Rectal smooth muscle tissue (tissue), 1 donor: Measurements from ENCODE around the gene TSPAN18.

Source experiments
- H3K27ac ChIP-seq: one replicate; pipeline ENCODE4 v1.7.0; 2013; ENCODE audit warnings: low read depth, low read length, inconsistent platforms
- H3K27me3 ChIP-seq: one replicate; pipeline ENCODE4 v1.7.0; 2013; ENCODE audit warnings: low read length; ENCODE audit not compliant: control insufficient read depth, insufficient read depth
- H3K36me3 ChIP-seq: one replicate; pipeline ENCODE4 v1.7.0; 2013; ENCODE audit warnings: low read length; ENCODE audit not compliant: control insufficient read depth, insufficient read depth
- H3K4me1 ChIP-seq: one replicate; pipeline ENCODE4 v1.7.0; 2013; ENCODE audit warnings: low read length; ENCODE audit not compliant: control insufficient read depth, insufficient read depth
- H3K4me3 ChIP-seq: one replicate; pipeline ENCODE4 v1.7.0; 2013; ENCODE audit warnings: low read length
- H3K9ac ChIP-seq: one replicate; pipeline ENCODE4 v1.7.0; 2013; ENCODE audit warnings: low read length

TSPAN18 gene

GRCh38 chr11:44732564-44732963 lies 5.8 kb downstream of the TSPAN18 start:
- peaks cover 42% of the 10 kb centered on the region for H3K4me1 ChIP-seq
- peaks cover 7% of the 10 kb centered on the region for H3K27me3 ChIP-seq
- no peak overlapping the region for H3K9ac ChIP-seq
- no peaks in the 10 kb centered on the region for H3K36me3 ChIP-seq
- peak overlapping the region; percentile 71 for H3K27ac ChIP-seq
- no peak overlapping the region for H3K4me3 ChIP-seq

- Histone ChIP-seq H3K4me3 (no peak overlapping the region), H3K27me3 (no peaks in the 10 kb centered on the region), H3K4me1 (peaks cover 37% of the 10 kb centered on the region), H3K27ac (peak overlapping the region; percentile 79), H3K36me3 (no peaks in the 10 kb centered on the region), H3K9ac (no peak overlapping the region)
Observed at GRCh38 chr11:44733877-44734276, 7.1 kb downstream of the TSPAN18 start.

GRCh38 chr11:44734843-44735381 lies 8.2 kb downstream of the TSPAN18 start:
- no peak overlapping the region for H3K9ac ChIP-seq
- peak overlapping the region; percentile 79 for H3K27ac ChIP-seq
- no peak overlapping the region for H3K4me3 ChIP-seq
- no peaks in the 10 kb centered on the region for H3K27me3 ChIP-seq
- H3K4me1 ChIP-seq = peaks cover 35% of the 10 kb centered on the region
- no peaks in the 10 kb centered on the region for H3K36me3 ChIP-seq

GRCh38 chr11:44736791-44737190 lies 10.0 kb downstream of the TSPAN18 start:
- H3K27ac ChIP-seq = no peak overlapping the region
- H3K27me3 ChIP-seq = no peaks in the 10 kb centered on the region

GRCh38 chr11:44737245-44738085 lies 10.7 kb downstream of the TSPAN18 start:
- Histone ChIP-seq H3K4me3 (no peak overlapping the region), H3K4me1 (peaks cover 23% of the 10 kb centered on the region), H3K27ac (no peak overlapping the region), H3K9ac (peak overlapping the region; percentile 32), H3K36me3 (no peaks in the 10 kb centered on the region), H3K27me3 (no peaks in the 10 kb centered on the region)

More at GRCh38 chr11:44736791-44737190, 10.0 kb downstream of the TSPAN18 start:
- Histone ChIP-seq H3K36me3 (no peaks in the 10 kb centered on the region), H3K4me1 (peaks cover 28% of the 10 kb centered on the region), H3K9ac (peak overlapping the region; percentile 32), H3K4me3 (no peak overlapping the region)

- Histone ChIP-seq H3K4me1 (peaks cover 25% of the 10 kb centered on the region), H3K9ac (no peak overlapping the region), H3K27me3 (no peaks in the 10 kb centered on the region), H3K4me3 (no peak overlapping the region), H3K36me3 (no peaks in the 10 kb centered on the region), H3K27ac (no peak overlapping the region)
Observed at GRCh38 chr11:44738791-44739190, 12.0 kb downstream of the TSPAN18 start.

GRCh38 chr11:44740967-44741366 lies 14.2 kb downstream of the TSPAN18 start:
- peaks cover 34% of the 10 kb centered on the region for H3K4me1 ChIP-seq
- no peaks in the 10 kb centered on the region for H3K36me3 ChIP-seq
- no peaks in the 10 kb centered on the region for H3K27me3 ChIP-seq
- no peak overlapping the region for H3K9ac ChIP-seq
- no peak overlapping the region for H3K4me3 ChIP-seq
- H3K27ac ChIP-seq = no peak overlapping the region

GRCh38 chr11:44741976-44742375 lies 15.2 kb downstream of the TSPAN18 start:
- peaks cover 40% of the 10 kb centered on the region for H3K4me1 ChIP-seq
- peak overlapping the region; percentile 82 for H3K27ac ChIP-seq
- no peaks in the 10 kb centered on the region for H3K27me3 ChIP-seq

GRCh38 chr11:44742508-44743246 lies 15.9 kb downstream of the TSPAN18 start:
- Histone ChIP-seq H3K4me3 (no peak overlapping the region), H3K27ac (peak overlapping the region; percentile 82), H3K4me1 (peaks cover 47% of the 10 kb centered on the region), H3K27me3 (no peaks in the 10 kb centered on the region), H3K9ac (no peak overlapping the region), H3K36me3 (no peaks in the 10 kb centered on the region)

More at GRCh38 chr11:44741976-44742375, 15.2 kb downstream of the TSPAN18 start:
- no peaks in the 10 kb centered on the region for H3K36me3 ChIP-seq
- H3K9ac ChIP-seq = no peak overlapping the region
- no peak overlapping the region for H3K4me3 ChIP-seq

GRCh38 chr11:44743326-44743725 lies 16.6 kb downstream of the TSPAN18 start:
- H3K27ac ChIP-seq = peak overlapping the region; percentile 82
- no peaks in the 10 kb centered on the region for H3K36me3 ChIP-seq
- H3K4me3 ChIP-seq = no peak overlapping the region
- H3K27me3 ChIP-seq = no peaks in the 10 kb centered on the region
- H3K4me1 ChIP-seq = peaks cover 49% of the 10 kb centered on the region
- H3K9ac ChIP-seq = no peak overlapping the region

- Histone ChIP-seq H3K9ac (no peak overlapping the region), H3K27ac (peak overlapping the region; percentile 82), H3K4me3 (no peak overlapping the region), H3K4me1 (peaks cover 51% of the 10 kb centered on the region), H3K36me3 (no peaks in the 10 kb centered on the region), H3K27me3 (no peaks in the 10 kb centered on the region)
Observed at GRCh38 chr11:44743959-44744557, 17.3 kb downstream of the TSPAN18 start.

GRCh38 chr11:44746894-44747293 lies 20.1 kb downstream of the TSPAN18 start:
- Histone ChIP-seq H3K36me3 (no peaks in the 10 kb centered on the region), H3K4me1 (peaks cover 57% of the 10 kb centered on the region), H3K27ac (peak overlapping the region; percentile 61), H3K4me3 (no peak overlapping the region), H3K9ac (no peak overlapping the region), H3K27me3 (no peaks in the 10 kb centered on the region)
